GM21360 (cell line): Measurements from ENCODE around the gene FBXL22.

ENCODE experiments used
- ATAC-seq: cut with Tn5 transposase; IDR thresholded peaks from one replicate; pipeline ENCODE4 v1.9.1; 2021; ENCODE audit warnings: mild to moderate bottlenecking, moderate library complexity; ENCODE audit not compliant: unreplicated experiment

The FBXL22 gene

GRCh38 chr15:63597038-63597790 is at the start of gene FBXL22:
Gene FBXL22 (plus strand): TSS chr15:63597387. CDS start chr15:63597393, 6 bp downstream.
- ATAC-seq = no peak

GRCh38 chr15:63551400-63551799 is 45.8 kb upstream of the FBXL22 start:
- ATAC-seq = no peak

GRCh38 chr15:63553388-63553791 is 43.8 kb upstream of the FBXL22 start:
- ATAC-seq = no peak

GRCh38 chr15:63554337-63554927 is 42.8 kb upstream of the FBXL22 start:
- ATAC-seq = no peak

- ATAC-seq = no peak
Measured at GRCh38 chr15:63555507-63555906, 41.7 kb upstream of the FBXL22 start.

GRCh38 chr15:63556246-63556645 is 40.9 kb upstream of the FBXL22 start:
- no peak for ATAC-seq

- no peak for ATAC-seq
Measured at GRCh38 chr15:63556736-63557135, 40.5 kb upstream of the FBXL22 start.

GRCh38 chr15:63559753-63560152 is 37.4 kb upstream of the FBXL22 start:
- no peak for ATAC-seq

GRCh38 chr15:63560741-63561448 is 36.3 kb upstream of the FBXL22 start:
- no peak for ATAC-seq

GRCh38 chr15:63564093-63564492 is 33.1 kb upstream of the FBXL22 start:
- ATAC-seq = no peak

GRCh38 chr15:63565536-63566186 is 31.5 kb upstream of the FBXL22 start:
- no peak for ATAC-seq

- ATAC-seq = no peak
Measured at GRCh38 chr15:63572749-63573464, 24.3 kb upstream of the FBXL22 start.

- ATAC-seq = no peak
Measured at GRCh38 chr15:63573533-63573932, 23.7 kb upstream of the FBXL22 start.

GRCh38 chr15:63575312-63575711 is 21.9 kb upstream of the FBXL22 start:
- ATAC-seq = no peak

GRCh38 chr15:63576441-63576840 is 20.7 kb upstream of the FBXL22 start:
- ATAC-seq = no peak

GRCh38 chr15:63582179-63582578 is 15.0 kb upstream of the FBXL22 start:
- no peak for ATAC-seq

GRCh38 chr15:63582718-63583426 is 14.3 kb upstream of the FBXL22 start:
- ATAC-seq = no peak

- ATAC-seq = no peak
Measured at GRCh38 chr15:63586790-63587189, 10.4 kb upstream of the FBXL22 start.

- no peak for ATAC-seq
Measured at GRCh38 chr15:63587527-63587926, 9.7 kb upstream of the FBXL22 start.

GRCh38 chr15:63588826-63589225 is 8.4 kb upstream of the FBXL22 start:
- ATAC-seq = no peak
